Measurements from ENCODE around the gene CACNA2D2.
A peak's percentile ranks its signal among the peaks of the same experiment; 100 is the strongest.
"Not testable (repeated sequence)": the region's sequence is repeated elsewhere in the genome, so short reads cannot be mapped to it uniquely, and the experiment has no call there.

The CACNA2D2 gene

DNA sequence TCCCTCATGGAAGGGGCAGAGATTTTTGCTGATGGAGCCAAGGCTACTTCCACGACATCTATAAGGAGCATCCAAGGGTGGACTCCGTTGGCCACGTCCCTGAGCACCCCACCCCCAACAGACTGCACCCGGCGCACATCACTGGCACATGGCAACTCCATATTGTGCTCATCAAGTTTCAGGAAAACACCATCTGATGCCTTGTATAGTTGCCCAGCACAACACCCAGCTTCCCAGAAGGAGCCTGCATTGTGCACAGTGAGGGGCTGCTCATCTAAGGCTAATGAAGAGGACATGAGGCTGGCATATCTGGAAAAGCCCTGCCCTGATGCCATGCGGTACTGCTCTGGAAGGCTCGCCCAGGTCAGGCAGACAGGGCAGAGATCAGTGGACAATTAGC lies 15.0 kb upstream of the CACNA2D2 start:
- no peak for DNase-seq (ENCODE audit: low read depth)
- no peak overlapping the region for H3K4me3 ChIP-seq (ENCODE audit: low read depth, low read length)
- TF ChIP-seq, protein P1, sequence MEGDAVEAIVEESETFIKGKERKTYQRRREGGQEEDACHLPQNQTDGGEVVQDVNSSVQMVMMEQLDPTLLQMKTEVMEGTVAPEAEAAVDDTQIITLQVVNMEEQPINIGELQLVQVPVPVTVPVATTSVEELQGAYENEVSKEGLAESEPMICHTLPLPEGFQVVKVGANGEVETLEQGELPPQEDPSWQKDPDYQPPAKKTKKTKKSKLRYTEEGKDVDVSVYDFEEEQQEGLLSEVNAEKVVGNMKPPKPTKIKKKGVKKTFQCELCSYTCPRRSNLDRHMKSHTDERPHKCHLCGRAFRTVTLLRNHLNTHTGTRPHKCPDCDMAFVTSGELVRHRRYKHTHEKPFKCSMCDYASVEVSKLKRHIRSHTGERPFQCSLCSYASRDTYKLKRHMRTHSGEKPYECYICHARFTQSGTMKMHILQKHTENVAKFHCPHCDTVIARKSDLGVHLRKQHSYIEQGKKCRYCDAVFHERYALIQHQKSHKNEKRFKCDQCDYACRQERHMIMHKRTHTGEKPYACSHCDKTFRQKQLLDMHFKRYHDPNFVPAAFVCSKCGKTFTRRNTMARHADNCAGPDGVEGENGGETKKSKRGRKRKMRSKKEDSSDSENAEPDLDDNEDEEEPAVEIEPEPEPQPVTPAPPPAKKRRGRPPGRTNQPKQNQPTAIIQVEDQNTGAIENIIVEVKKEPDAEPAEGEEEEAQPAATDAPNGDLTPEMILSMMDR (conservative IDR thresholded peaks at IDR 0.05; ENCODE audit: low read depth, low read length) = no peak

DNA sequence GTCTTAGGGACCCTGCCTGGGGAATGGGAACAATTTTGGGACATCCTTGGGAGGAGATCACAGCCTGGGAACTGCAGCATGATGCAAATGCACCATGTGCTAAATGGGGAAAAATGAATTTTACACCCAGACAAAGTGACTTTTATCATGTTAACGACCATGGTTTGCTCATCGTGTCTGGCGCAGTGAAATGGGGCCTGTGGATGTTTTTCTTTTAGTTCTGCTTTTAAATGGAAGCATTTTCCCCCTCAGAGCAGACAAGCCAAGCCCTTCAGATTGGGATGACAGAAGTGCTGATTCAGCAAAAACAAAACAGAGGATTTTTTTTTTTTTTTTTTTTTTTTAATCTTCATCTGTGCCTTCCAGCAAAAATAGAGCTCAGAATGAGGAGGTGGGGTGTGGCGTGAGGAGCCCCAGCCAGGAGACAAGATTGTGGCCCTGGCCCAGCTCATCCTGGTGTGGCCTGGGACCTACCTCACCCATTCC lies 14.3 kb upstream of the CACNA2D2 start:
- H3K4me3 ChIP-seq (ENCODE audit: low read depth, low read length) = no peak overlapping the region
- TF ChIP-seq, protein P1 (conservative IDR thresholded peaks at IDR 0.05; ENCODE audit: low read depth, low read length) = no peak
- no peak for DNase-seq (ENCODE audit: low read depth)

DNA sequence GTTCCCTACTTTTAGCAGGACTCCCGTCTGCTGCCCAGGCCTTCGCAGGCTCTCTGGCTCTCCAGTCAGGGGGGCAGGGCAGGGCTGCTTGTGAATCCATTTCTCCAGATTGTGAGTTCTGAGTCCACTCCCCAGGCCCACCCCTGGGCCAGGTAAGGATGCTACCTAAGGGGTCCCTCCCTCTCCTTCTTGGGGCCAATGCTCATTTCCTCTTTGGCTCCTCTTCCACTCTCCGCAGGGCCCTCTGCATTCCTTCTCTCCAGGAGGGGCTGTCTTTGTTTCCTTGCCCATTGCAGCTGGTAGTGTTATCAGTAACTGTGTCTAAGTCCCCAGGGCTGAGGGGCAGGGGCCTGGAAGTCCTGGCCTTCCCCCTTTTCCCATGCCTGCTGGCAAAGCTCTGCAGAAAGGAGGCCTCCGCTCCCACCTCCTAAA lies 13.0 kb upstream of the CACNA2D2 start:
- DNase-seq (ENCODE audit: low read depth) = peak; percentile 18
- TF ChIP-seq, protein P1 (conservative IDR thresholded peaks at IDR 0.05; ENCODE audit: low read depth, low read length) = no peak
- H3K4me3 ChIP-seq (ENCODE audit: low read depth, low read length) = no peak overlapping the region

DNA sequence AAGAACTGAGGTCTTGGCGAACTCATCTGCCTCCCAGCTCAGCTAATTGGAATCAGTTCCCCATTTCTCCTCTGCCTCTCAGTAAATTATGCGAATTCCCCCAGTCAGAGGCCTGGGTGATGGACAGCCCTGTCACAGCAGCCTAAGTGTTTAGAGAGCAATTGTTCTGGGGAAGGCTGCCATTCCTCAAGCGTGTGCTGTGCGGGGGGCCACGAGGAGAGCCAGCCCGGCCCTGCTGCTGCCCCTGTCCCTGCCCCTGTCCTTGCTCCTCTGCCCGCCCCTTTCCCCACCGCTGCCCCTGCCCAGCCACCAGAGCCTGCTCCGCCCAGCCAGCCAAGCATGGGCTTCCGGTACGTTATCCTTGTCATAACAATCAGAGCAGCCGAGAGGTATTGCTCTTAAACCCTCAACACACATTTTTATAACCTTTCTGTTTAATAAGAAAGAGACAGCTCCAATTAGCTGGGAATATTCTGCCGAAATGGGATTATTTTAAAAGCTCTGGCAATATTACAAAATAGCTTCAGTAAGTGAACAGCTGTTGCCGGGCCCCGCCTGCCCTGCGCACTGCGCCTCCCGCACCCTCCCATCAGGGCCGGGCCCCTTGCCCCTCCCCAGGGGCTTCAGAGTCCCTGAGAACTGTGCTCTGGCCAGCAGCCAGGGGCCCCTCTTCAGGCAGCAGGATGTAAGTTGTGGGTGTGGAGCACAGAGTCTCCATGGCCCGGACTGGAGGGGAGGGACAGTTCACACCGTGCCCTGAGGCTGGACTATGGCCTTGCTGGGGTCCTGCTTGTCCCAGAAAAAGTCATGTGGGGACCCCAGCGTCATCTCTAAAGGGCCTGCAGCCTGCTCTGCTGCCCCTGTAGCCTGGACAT lies 12.4 kb upstream of the CACNA2D2 start:
- DNase-seq (ENCODE audit: low read depth) = peak; percentile 41
- TF ChIP-seq, protein P1 (conservative IDR thresholded peaks at IDR 0.05; ENCODE audit: low read depth, low read length) = no peak

GRCh38 chr3:50512908-50513307 lies 9.5 kb upstream of the CACNA2D2 start:
- H3K4me3 ChIP-seq (ENCODE audit: low read depth, low read length); DNase-seq (ENCODE audit: low read depth): not testable (repeated sequence)

More for the DNA sequence above, 12.4 kb upstream of the CACNA2D2 start:
- H3K4me3 ChIP-seq (ENCODE audit: low read depth, low read length) = no peak overlapping the region

DNA sequence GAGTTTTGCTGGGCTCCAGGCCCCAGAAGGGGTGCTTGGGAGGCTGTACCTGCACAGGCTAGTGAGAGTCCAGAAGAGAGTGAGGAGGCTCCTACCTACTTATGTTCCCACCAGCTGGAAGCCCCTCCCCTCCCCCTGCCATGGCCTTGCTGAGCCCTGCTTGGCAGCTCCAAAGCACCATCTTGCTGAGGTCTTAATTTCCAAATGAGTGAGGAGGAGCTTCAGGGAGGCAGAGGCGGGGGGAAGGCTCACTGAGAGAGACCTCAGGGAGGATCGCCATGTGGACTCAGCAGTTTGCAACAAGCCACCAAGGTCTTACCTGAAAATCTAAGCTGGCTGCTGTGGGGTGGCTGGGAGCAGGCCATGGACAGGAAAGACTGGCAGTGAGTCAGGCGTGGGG lies 8.7 kb upstream of the CACNA2D2 start:
- DNase-seq (ENCODE audit: low read depth) = no peak
- TF ChIP-seq, protein P1 (conservative IDR thresholded peaks at IDR 0.05; ENCODE audit: low read depth, low read length) = no peak
- no peak overlapping the region for H3K4me3 ChIP-seq (ENCODE audit: low read depth, low read length)

DNA sequence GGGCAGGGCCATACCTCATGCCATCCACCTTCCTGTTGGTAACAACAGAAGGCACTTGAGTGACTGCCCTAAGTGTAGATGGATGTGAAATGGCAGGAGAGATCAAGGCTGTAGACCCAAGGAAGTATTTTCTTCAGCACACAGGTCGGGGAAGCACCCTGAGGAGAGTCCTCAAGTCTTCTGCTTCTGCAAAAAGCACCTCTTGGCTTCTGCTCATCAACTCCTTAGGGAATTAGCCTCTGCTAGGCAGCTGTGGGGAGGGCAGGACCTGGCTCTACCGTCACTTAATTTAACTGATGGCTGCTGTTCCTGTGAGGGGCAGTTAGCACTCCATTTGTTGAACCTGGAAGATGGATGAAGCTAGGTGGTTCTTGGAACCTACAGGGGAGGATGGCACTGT lies 6.9 kb upstream of the CACNA2D2 start:
- DNase-seq (ENCODE audit: low read depth) = no peak
- H3K4me3 ChIP-seq (ENCODE audit: low read depth, low read length) = no peak overlapping the region
- TF ChIP-seq, protein P1 (conservative IDR thresholded peaks at IDR 0.05; ENCODE audit: low read depth, low read length) = no peak

All from choroid plexus epithelial cell (primary cell).